ENCODE measurements around the gene DYNC2LI1.

Gene DYNC2LI1

DNA sequence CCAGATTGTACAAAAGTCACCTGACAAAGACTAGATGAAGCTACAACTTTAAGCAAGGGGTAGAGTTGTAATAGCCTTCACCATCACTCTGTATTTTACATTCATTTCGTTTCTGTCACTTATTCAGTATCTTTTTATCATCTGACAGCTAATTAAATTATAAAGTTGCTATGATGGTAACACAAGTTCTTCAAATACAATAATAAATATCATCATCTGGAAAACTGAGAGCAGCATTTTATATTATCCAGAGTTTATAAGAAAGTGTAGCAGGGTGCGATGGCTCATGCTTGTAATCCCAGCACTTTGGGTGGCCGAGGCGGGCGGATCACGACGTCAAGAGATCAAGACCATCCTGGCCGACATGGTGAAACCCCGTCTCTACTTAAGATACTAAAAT lies 21.1 kb downstream of the DYNC2LI1 start:
- no peak overlapping the region for H3K4me2 ChIP-seq
- no peaks in the 10 kb centered on the region for H3K27me3 ChIP-seq (ENCODE audit: insufficient read depth, low read depth)
- no peaks in the 10 kb centered on the region for H3K4me1 ChIP-seq (ENCODE audit: low read depth, poor library complexity, severe bottlenecking)
- H4K20me1 ChIP-seq (ENCODE audit: insufficient read depth) = no peaks in the 10 kb centered on the region
- H3K79me2 ChIP-seq (ENCODE audit: insufficient read depth, low read depth) = no peaks in the 10 kb centered on the region
- H2AFZ ChIP-seq (ENCODE audit: low read depth) = no peak overlapping the region
- H3K36me3 ChIP-seq (ENCODE audit: insufficient read depth) = no peaks in the 10 kb centered on the region
- no peak overlapping the region for H3K9ac ChIP-seq
- no peak overlapping the region for H3K27ac ChIP-seq
- H3K4me3 ChIP-seq (IDR thresholded peaks at IDR 0.05; ENCODE audit: insufficient read depth, low read depth, low read length) = no peak overlapping the region
- TF ChIP-seq, protein P1, sequence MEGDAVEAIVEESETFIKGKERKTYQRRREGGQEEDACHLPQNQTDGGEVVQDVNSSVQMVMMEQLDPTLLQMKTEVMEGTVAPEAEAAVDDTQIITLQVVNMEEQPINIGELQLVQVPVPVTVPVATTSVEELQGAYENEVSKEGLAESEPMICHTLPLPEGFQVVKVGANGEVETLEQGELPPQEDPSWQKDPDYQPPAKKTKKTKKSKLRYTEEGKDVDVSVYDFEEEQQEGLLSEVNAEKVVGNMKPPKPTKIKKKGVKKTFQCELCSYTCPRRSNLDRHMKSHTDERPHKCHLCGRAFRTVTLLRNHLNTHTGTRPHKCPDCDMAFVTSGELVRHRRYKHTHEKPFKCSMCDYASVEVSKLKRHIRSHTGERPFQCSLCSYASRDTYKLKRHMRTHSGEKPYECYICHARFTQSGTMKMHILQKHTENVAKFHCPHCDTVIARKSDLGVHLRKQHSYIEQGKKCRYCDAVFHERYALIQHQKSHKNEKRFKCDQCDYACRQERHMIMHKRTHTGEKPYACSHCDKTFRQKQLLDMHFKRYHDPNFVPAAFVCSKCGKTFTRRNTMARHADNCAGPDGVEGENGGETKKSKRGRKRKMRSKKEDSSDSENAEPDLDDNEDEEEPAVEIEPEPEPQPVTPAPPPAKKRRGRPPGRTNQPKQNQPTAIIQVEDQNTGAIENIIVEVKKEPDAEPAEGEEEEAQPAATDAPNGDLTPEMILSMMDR (conservative IDR thresholded peaks at IDR 0.05; ENCODE audit: low read depth, low read length) = no peak

DNA sequence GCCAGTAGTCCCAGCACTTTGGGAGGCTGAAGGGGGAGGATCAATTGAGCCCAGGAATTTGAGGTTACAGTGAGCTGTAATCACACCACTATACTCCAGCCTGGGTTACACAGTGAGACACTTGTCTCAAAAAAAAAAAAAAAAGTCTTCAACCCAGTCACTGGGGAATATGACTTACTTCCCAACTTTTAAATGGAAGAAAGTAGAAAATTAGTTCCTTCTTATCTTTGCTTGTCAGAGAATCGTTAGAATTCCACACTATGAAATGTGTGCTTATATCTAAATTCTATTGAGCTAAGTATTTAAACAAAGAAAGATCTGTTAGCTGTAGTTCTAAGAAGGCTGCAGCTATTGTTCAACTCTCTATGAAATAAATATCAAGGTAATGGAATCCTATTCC lies 22.4 kb downstream of the DYNC2LI1 start:
- H2AFZ ChIP-seq (ENCODE audit: low read depth) = no peak overlapping the region

DNA sequence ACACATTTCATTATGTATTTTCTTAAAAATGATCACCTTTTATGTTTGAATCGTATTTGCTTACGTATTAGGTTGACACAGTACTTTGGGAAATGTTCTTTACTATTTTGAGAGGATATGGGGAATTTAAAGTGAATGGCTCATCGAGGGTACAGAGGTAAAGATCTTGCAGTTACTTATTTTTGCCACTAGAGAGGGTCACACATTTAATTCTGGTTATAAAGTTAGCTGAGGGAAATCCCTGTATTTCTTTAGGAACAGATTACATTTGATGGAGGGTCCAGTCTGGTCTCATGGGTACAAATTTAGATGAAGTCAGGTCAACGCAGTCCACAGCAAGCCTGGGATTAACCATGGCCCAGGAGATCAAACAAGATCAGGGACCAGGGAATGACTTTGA lies 24.5 kb downstream of the DYNC2LI1 start:
- TF ChIP-seq, protein P1 (conservative IDR thresholded peaks at IDR 0.05; ENCODE audit: low read depth, low read length) = peak; percentile 51
- Histone ChIP-seq H3K27me3 (ENCODE audit: insufficient read depth, low read depth) (no peaks in the 10 kb centered on the region), H4K20me1 (ENCODE audit: insufficient read depth) (no peaks in the 10 kb centered on the region)

More for the DNA sequence above, 22.4 kb downstream of the DYNC2LI1 start:
- Histone ChIP-seq H3K4me3 (IDR thresholded peaks at IDR 0.05; ENCODE audit: insufficient read depth, low read depth, low read length) (no peak overlapping the region), H3K4me1 (ENCODE audit: low read depth, poor library complexity, severe bottlenecking) (no peaks in the 10 kb centered on the region), H3K27me3 (ENCODE audit: insufficient read depth, low read depth) (no peaks in the 10 kb centered on the region), H3K27ac (no peak overlapping the region), H3K36me3 (ENCODE audit: insufficient read depth) (no peaks in the 10 kb centered on the region), H3K4me2 (no peak overlapping the region), H3K79me2 (ENCODE audit: insufficient read depth, low read depth) (no peaks in the 10 kb centered on the region), H3K9ac (no peak overlapping the region), H4K20me1 (ENCODE audit: insufficient read depth) (no peaks in the 10 kb centered on the region)
- TF ChIP-seq, protein P1 (conservative IDR thresholded peaks at IDR 0.05; ENCODE audit: low read depth, low read length) = no peak

DNA sequence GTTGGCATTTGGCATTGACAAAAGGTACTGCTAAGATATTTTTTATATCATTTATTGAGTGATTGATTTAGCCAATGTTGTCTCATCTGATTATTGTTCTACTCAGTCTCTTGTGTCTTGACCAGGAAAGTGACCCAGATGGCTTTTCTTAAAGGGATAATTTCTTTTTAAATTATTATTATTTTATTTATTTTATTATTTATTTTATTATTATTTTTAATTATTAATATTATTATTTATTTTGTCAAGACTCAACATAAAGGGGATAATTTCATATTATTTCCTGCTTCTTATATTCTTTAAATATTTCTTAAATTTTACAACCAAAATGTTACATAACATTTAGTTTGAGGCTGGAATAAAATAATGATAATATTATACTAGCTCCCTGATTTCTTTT lies 27.1 kb downstream of the DYNC2LI1 start:
- TF ChIP-seq, protein P1 (conservative IDR thresholded peaks at IDR 0.05; ENCODE audit: low read depth, low read length) = no peak
- no peaks in the 10 kb centered on the region for H4K20me1 ChIP-seq (ENCODE audit: insufficient read depth)
- H3K4me2 ChIP-seq = no peak overlapping the region
- no peak overlapping the region for H3K4me3 ChIP-seq (IDR thresholded peaks at IDR 0.05; ENCODE audit: insufficient read depth, low read depth, low read length)
- no peak overlapping the region for H3K9ac ChIP-seq
- H3K36me3 ChIP-seq (ENCODE audit: insufficient read depth) = no peaks in the 10 kb centered on the region
- H3K4me1 ChIP-seq (ENCODE audit: low read depth, poor library complexity, severe bottlenecking) = no peaks in the 10 kb centered on the region
- H3K27me3 ChIP-seq (ENCODE audit: insufficient read depth, low read depth) = no peaks in the 10 kb centered on the region
- H3K79me2 ChIP-seq (ENCODE audit: insufficient read depth, low read depth) = no peaks in the 10 kb centered on the region
- no peak overlapping the region for H2AFZ ChIP-seq (ENCODE audit: low read depth)
- no peak overlapping the region for H3K27ac ChIP-seq

More for the DNA sequence above, 24.5 kb downstream of the DYNC2LI1 start:
- no peaks in the 10 kb centered on the region for H3K4me1 ChIP-seq (ENCODE audit: low read depth, poor library complexity, severe bottlenecking)
- H3K9ac ChIP-seq = no peak overlapping the region
- H2AFZ ChIP-seq (ENCODE audit: low read depth) = no peak overlapping the region
- no peak overlapping the region for H3K4me2 ChIP-seq
- no peaks in the 10 kb centered on the region for H3K36me3 ChIP-seq (ENCODE audit: insufficient read depth)
- H3K79me2 ChIP-seq (ENCODE audit: insufficient read depth, low read depth) = no peaks in the 10 kb centered on the region
- H3K4me3 ChIP-seq (IDR thresholded peaks at IDR 0.05; ENCODE audit: insufficient read depth, low read depth, low read length) = no peak overlapping the region
- H3K27ac ChIP-seq = no peak overlapping the region

Measured in KMS-11 (cell line).